Motor neuron (in vitro differentiated cells): ENCODE results near the gene GALNT10. TPM values are rescaled to one million over a fixed set of nuclear protein-coding genes. Genes with fewer than 3 reads are reported as not detected.
A peak's percentile ranks its signal among the peaks of the same experiment; 100 is the strongest.

Experiments used
- ATAC-seq, 8 experiments: fragments of 200-7000 bp; cut with Tn5 transposase; replicated peaks in 6 of 8; 2 replicates each; pipeline ENCODE4 v1.8.0; 2021; ENCODE audit warnings: mild to moderate bottlenecking in 8 of 8, moderate library complexity in 8 of 8
- H3K27ac ChIP-seq, 2 donors: fragments of 250-450 bp; sonication (Bioruptor Pico); 2 replicates each; pipeline ENCODE4 v1.9.0; 2021; ENCODE audit warnings: antibody characterized with exemption in 2 of 2, mild to moderate bottlenecking in 2 of 2, moderate library complexity in 1 of 2
- H3K4me1 ChIP-seq, 2 donors: fragments of 250-450 bp; sonication (Bioruptor Pico); replicated peaks in 1 of 2; 2 replicates each; pipeline ENCODE4 v1.6.1; 2021; ENCODE audit warnings: antibody characterized with exemption in 2 of 2, mild to moderate bottlenecking in 2 of 2, moderate library complexity in 1 of 2
- H3K4me3 ChIP-seq, 5 donors: fragments of 250-450 bp; sonication (Bioruptor Pico); 2 replicates each; pipeline ENCODE4 v1.9.0; 2021; ENCODE audit warnings: antibody characterized with exemption in 5 of 5, mild to moderate bottlenecking in 5 of 5, moderate library complexity in 4 of 5
- WGBS, 10 experiments: fragments of 450-650 bp; shearing (Covaris generic); methylation state at CpG; one replicate each; pipeline ENCODE4 v1.0.0; 2022; 5-methylcytosine and 5-hydroxymethylcytosine counted together
- in situ Hi-C, 9 experiments: fragments of 400-800 bp; cut with MboI; loops; one replicate each; pipeline ENCODE4 v1.15.0; 2021; ENCODE audit warnings: low sequenced_read_pairs in 9 of 9, low pct_unique_long_range_greater_than_20kb in 2 of 9; ENCODE audit not compliant: unreplicated experiment in 9 of 9
- total RNA-seq, 8 experiments: library from RNA; unstranded; fragments of 300-600 nt; gene quantifications; 2 replicates each; pipeline versions ENCODE4 v1.2.3 to v1.2.4, GENCODE V29; 2022

GALNT10 gene
- total RNA-seq, 8 experiments from 2014 or later = 2.8 to 33.3 (median 7.5) TPM

- Histone ChIP-seq H3K4me3 (no peak overlapping the region), H3K27ac (no peak overlapping the region), H3K4me1 (peaks cover 4 to 11% of the 10 kb centered on the region in 2 donors)
- in situ Hi-C loops = loop anchor here in 4 of 9 experiments (10.0 to 25.0 kb wide), 3 partner anchors 137 to 213 kb away; no protein-coding TSS in a partner anchor
- no peak for ATAC-seq
- WGBS, 10 experiments = 92 to 100% (median 95%) methylated on average over 1 to 4 of the region's 4 CpGs; no CpG with 5 or more reads in 5 of the 10 experiments
Measured at GRCh38 chr5:154199263-154199662, 8.7 kb downstream of the GALNT10 start.

DNA sequence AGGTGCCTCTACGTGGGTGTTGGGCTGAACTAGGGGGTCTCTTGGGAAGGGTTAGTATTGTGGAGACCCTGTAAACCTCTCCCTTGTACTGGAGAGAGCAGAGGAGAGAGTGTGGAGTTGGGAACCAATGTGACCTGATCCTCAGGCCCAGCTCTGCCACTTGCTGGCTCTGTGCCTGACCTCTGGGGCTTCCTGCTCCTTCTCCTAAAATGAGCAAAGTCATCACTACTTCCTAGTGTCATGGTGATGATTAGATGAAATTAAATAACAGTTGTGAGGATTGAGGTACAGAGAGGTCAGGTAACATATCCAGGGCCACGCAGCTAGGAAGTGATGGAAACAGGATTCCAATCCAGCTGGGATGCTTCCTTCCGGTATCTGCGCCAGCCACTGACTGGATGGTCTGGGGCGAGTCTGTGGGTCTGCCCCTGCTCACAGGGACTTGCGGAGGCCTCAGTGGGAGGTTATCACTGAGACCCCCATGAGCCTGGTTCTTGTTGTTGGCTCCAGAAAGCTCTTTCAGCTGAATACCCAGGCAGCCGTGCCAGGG is 9.2 kb downstream of the GALNT10 start:
- 79 to 100% (median 100%) methylated on average over 1 to 2 of the region's 7 CpGs; no CpG with 5 or more reads in 7 of the 10 experiments for WGBS, 10 experiments
- Histone ChIP-seq H3K27ac (no peak overlapping the region), H3K4me3 (no peak overlapping the region), H3K4me1 (peaks cover 4 to 11% of the 10 kb centered on the region in 2 donors)
- in situ Hi-C loops = loop anchor here in 4 of 9 experiments (10.0 to 25.0 kb wide), 3 partner anchors 137 to 213 kb away; no protein-coding TSS in a partner anchor
- no peak for ATAC-seq

DNA sequence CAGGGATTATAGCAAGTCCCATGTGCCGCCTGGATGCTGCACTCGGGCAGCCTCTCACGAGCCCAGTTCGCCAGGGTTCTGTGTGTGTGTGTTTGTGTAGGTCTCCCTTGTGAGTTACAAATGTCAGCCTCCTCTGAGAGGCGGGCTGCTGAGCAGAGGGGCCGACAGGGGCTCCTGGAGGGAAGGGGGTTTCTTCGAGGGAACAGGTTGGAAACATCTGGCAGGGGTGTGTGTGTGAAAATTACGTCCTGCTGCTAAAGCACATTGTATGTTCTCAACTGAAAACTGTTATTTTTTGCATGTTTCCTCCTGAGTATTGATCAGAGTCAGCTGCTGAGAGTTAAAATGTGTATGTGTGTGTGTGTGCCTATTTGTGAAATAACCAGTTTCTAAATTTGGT is 9.7 kb downstream of the GALNT10 start:
- in situ Hi-C loops = loop anchor here in 1 of 9 experiments (25.0 kb wide), 1 partner anchor 212 kb away; no protein-coding TSS in a partner anchor
- ATAC-seq = no peak
- Histone ChIP-seq H3K4me1 (peaks cover 4 to 11% of the 10 kb centered on the region in 2 donors), H3K27ac (no peak overlapping the region), H3K4me3 (no peak overlapping the region)
- WGBS, 10 experiments = 56 to 66% methylated on average over 3 of the region's 8 CpGs; no CpG with 5 or more reads in 8 of the 10 experiments

GRCh38 chr5:154201108-154201769 is 10.7 kb downstream of the GALNT10 start:
- in situ Hi-C loops = loop anchor here in 1 of 9 experiments (25.0 kb wide), 1 partner anchor 211 kb away; no protein-coding TSS in a partner anchor
- Histone ChIP-seq H3K27ac (no peak overlapping the region), H3K4me1 (peaks cover 11 to 12% of the 10 kb centered on the region in 2 donors), H3K4me3 (no peak overlapping the region)
- ATAC-seq = no peak
- 60 to 100% (median 82%) methylated on average over 1 to 5 of the region's 7 CpGs for WGBS, 10 experiments

- Histone ChIP-seq H3K4me3 (no peak overlapping the region), H3K27ac (no peak overlapping the region), H3K4me1 (peaks cover 5 to 8% of the 10 kb centered on the region in 2 donors)
- in situ Hi-C loops = loop anchor here in 1 of 9 experiments (25.0 kb wide), 1 partner anchor 210 kb away; no protein-coding TSS in a partner anchor
- peak; percentile 26 to 89 (median 54) for ATAC-seq
- WGBS, 10 experiments = 33 to 100% (median 64%) methylated on average over 1 to 5 of the region's 11 CpGs; no CpG with 5 or more reads in 3 of the 10 experiments
Measured at GRCh38 chr5:154202379-154203260, 12.1 kb downstream of the GALNT10 start.

GRCh38 chr5:154203798-154204578 is 13.5 kb downstream of the GALNT10 start:
- ATAC-seq = peak in 1 of 8 experiments; percentile 18
- Histone ChIP-seq H3K4me1 (peaks cover 5 to 8% of the 10 kb centered on the region in 2 donors), H3K27ac (no peak overlapping the region), H3K4me3 (no peak overlapping the region)
- 40 to 100% (median 100%) methylated on average over 1 to 2 of the region's 4 CpGs for WGBS, 10 experiments
- in situ Hi-C loops = loop anchor here in 1 of 9 experiments (25.0 kb wide), 1 partner anchor 208 kb away; no protein-coding TSS in a partner anchor

DNA sequence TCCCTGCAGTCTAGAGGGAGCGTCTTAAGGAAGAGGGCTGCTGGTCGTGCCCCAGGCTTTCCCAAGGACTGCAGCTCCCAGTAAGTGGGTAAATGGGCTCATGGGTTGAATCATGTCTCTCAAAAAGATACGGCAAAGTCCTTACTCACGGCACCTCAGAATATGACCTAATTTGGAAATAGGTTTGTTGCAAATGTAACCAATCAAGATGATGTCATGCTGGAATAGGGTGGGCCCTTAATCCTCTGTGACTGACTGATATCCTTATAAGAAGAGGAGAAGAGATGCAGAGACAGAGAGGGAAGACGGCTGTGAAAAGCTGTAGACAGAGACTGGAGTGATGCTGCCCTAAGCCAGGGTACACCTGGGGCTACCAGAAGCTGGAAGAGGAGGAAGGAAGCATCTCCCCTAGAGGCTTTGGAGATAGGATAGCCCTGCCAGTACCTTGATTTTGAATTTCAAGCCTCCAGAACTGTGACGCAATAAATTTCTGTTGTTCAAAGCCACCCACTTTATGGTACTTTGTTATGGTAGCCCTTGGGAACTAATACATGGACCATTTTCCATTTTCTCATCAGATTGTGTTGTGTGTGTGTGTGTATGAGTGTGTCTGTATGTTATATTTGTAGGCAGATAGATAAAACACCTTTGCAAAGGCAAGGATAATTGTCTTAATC is 15.0 kb downstream of the GALNT10 start:
- H3K27ac ChIP-seq = no peak overlapping the region
- in situ Hi-C loops = loop anchor here in 1 of 9 experiments (25.0 kb wide), 1 partner anchor 207 kb away; no protein-coding TSS in a partner anchor
- peaks cover 5 to 8% of the 10 kb centered on the region in 2 donors for H3K4me1 ChIP-seq
- WGBS, 10 experiments = 52 to 100% (median 76%) methylated on average over 1 to 4 of the region's 6 CpGs; no CpG with 5 or more reads in 2 of the 10 experiments
- no peak overlapping the region for H3K4me3 ChIP-seq
- peak in 5 of 8 experiments; percentile 36 to 70 (median 46) for ATAC-seq

DNA sequence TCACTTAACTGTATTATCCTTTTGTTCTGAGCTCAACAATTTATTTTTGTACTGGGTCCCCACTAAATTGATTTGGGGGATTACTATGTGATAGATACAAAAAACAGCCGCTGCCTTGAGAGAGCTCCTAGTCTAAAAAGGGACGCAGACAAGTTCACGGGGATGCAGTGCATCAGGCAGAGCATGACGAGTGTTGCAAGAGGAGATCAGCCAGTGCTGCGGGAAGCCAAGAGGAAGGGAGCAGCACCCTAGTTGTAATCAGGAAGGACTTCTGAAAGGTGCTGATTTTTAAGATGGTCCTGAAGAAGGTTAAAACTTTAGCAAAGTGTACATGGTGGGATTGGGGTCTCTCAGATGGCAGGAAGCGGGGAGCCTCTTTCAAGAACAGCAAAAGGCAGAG is 15.8 kb downstream of the GALNT10 start:
- in situ Hi-C loops = loop anchor here in 1 of 9 experiments (25.0 kb wide), 1 partner anchor 206 kb away; no protein-coding TSS in a partner anchor
- ATAC-seq = no peak
- Histone ChIP-seq H3K27ac (no peak overlapping the region), H3K4me1 (peaks cover 5 to 8% of the 10 kb centered on the region in 2 donors), H3K4me3 (no peak overlapping the region)
- WGBS, 10 experiments = 74 to 100% (median 100%) methylated on average over 1 to 6 of the region's 6 CpGs; no CpG with 5 or more reads in 2 of the 10 experiments

- Histone ChIP-seq H3K27ac (no peak overlapping the region), H3K4me3 (no peak overlapping the region), H3K4me1 (peaks cover 5 to 8% of the 10 kb centered on the region in 2 donors)
- in situ Hi-C loops = loop anchor here in 1 of 9 experiments (25.0 kb wide), 1 partner anchor 205 kb away; no protein-coding TSS in a partner anchor
- WGBS, 10 experiments = 80 to 100% (median 80%) methylated on average over 1 of the region's 4 CpGs; no CpG with 5 or more reads in 7 of the 10 experiments
- ATAC-seq = no peak
Measured at GRCh38 chr5:154207204-154207603, 16.7 kb downstream of the GALNT10 start.

GRCh38 chr5:154209591-154210081 is 19.1 kb downstream of the GALNT10 start:
- no peak overlapping the region for H3K27ac ChIP-seq
- 25 to 100% (median 80%) methylated on average over 1 to 2 of the region's 2 CpGs; no CpG with 5 or more reads in 3 of the 10 experiments for WGBS, 10 experiments
- H3K4me3 ChIP-seq = no peak overlapping the region
- ATAC-seq = no peak
- peaks cover 0 to 8% of the 10 kb centered on the region in 2 donors for H3K4me1 ChIP-seq
- in situ Hi-C loops = loop anchor here in 1 of 9 experiments (25.0 kb wide), 1 partner anchor 203 kb away; no protein-coding TSS in a partner anchor

DNA sequence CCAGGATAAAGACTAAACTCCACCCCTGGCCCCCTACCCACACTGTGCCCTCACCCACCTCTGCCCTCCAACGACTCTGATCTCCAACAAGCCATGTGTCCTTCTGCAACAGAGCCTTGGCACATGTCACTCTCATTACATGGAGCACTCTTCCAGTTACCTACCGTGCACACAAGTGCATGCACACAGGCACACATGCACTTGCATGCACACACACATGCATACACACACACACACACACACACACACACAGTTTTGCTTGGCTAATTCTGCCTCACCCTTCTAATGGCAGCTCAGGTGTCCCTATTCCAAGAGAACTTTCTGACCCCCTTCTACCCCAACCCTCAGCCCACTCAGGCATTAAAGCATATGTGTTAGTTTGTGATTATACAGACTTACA is 19.6 kb downstream of the GALNT10 start:
- no peak for ATAC-seq
- in situ Hi-C loops = loop anchor here in 1 of 9 experiments (25.0 kb wide), 1 partner anchor 202 kb away; no protein-coding TSS in a partner anchor

More for the DNA sequence above, 19.6 kb downstream of the GALNT10 start:
- Histone ChIP-seq H3K4me1 (peaks cover 0 to 8% of the 10 kb centered on the region in 2 donors), H3K4me3 (no peak overlapping the region), H3K27ac (no peak overlapping the region)
- WGBS, 10 experiments = 0% methylated on average over 1 of the region's 2 CpGs; no CpG with 5 or more reads in 9 of the 10 experiments
